DOHH2 (cell line): Measurements from ENCODE around the gene MORC1.

Experiments
- H3F3A ChIP-seq: fragments of 200-600 bp; sonication (generic), shearing (Covaris generic); 2 replicates; pipeline ENCODE4 v1.6.0; 2016; ENCODE audit warnings: antibody characterized with exemption, mild to moderate bottlenecking; ENCODE audit not compliant: control insufficient read depth, insufficient read depth
- H3K27ac ChIP-seq: fragments of 200-600 bp; sonication (generic); 2 replicates; pipeline ENCODE4 v1.5.1; 2014; ENCODE audit warnings: low read depth, mild to moderate bottlenecking, low read length, moderate library complexity
- H3K27me3 ChIP-seq: fragments of 200-600 bp; sonication (generic); 2 replicates; pipeline ENCODE4 v1.6.1; 2014; ENCODE audit warnings: mild to moderate bottlenecking, low read length, mixed read lengths; ENCODE audit not compliant: control insufficient read depth
- H3K36me3 ChIP-seq: fragments of 200-600 bp; sonication (generic); 2 replicates; pipeline ENCODE4 v1.6.1; 2014; ENCODE audit warnings: mild to moderate bottlenecking, low read length, moderate library complexity, mixed read lengths; ENCODE audit not compliant: control insufficient read depth
- H3K4me1 ChIP-seq: fragments of 200-600 bp; sonication (generic); 2 replicates; pipeline ENCODE4 v1.6.1; 2014; ENCODE audit warnings: mild to moderate bottlenecking, low read length, mixed read lengths; ENCODE audit not compliant: control insufficient read depth
- H3K4me2 ChIP-seq: fragments of 200-600 bp; sonication (generic); 2 replicates; pipeline ENCODE4 v1.6.0; 2014; ENCODE audit warnings: mild to moderate bottlenecking, low read length, moderate library complexity
- H3K4me3 ChIP-seq: fragments of 200-600 bp; sonication (generic); 2 replicates; pipeline ENCODE4 v1.5.1; 2014; ENCODE audit warnings: mild to moderate bottlenecking, low read length, mixed read lengths
- H3K79me2 ChIP-seq: fragments of 200-600 bp; sonication (generic); 2 replicates; pipeline ENCODE4 v1.6.1; 2014; ENCODE audit warnings: mild to moderate bottlenecking, low read length, mixed read lengths; ENCODE audit not compliant: control insufficient read depth
- H3K9me2 ChIP-seq: fragments of 200-600 bp; sonication (generic); replicated peaks from 2 replicates; pipeline ENCODE4 v1.6.1; 2014; ENCODE audit warnings: mild to moderate bottlenecking, low read length, mixed read lengths; ENCODE audit not compliant: control insufficient read depth
- H3K9me3 ChIP-seq: fragments of 200-600 bp; sonication (generic); 2 replicates; pipeline ENCODE4 v1.6.1; 2014; ENCODE audit warnings: antibody characterized with exemption, low read length, mixed read lengths; ENCODE audit not compliant: control insufficient read depth, insufficient read depth
- H4K20me1 ChIP-seq: fragments of 200-600 bp; sonication (generic); 2 replicates; pipeline ENCODE4 v1.6.0; 2014; ENCODE audit warnings: low read depth, mild to moderate bottlenecking, antibody characterized with exemption, low read length, moderate library complexity; ENCODE audit not compliant: control insufficient read depth, insufficient read depth
- EZH2phosphoT487 ChIP-seq: fragments of 200-600 bp; sonication (generic); IDR thresholded peaks from 2 replicates; pipeline ENCODE4 v1.6.1; 2017; ENCODE audit warnings: borderline replicate concordance, mild to moderate bottlenecking, antibody characterized with exemption, low read length, moderate library complexity, mixed read lengths
- TF ChIP-seq, protein P1 (sequence below): fragments of 200-600 bp; sonication (generic); IDR thresholded peaks from one replicate; pipeline ENCODE4 v1.5.1; 2014; ENCODE audit warnings: antibody characterized with exemption, mild to moderate bottlenecking, low read depth, low read length; ENCODE audit not compliant: poor library complexity, severe bottlenecking

The MORC1 gene

DNA sequence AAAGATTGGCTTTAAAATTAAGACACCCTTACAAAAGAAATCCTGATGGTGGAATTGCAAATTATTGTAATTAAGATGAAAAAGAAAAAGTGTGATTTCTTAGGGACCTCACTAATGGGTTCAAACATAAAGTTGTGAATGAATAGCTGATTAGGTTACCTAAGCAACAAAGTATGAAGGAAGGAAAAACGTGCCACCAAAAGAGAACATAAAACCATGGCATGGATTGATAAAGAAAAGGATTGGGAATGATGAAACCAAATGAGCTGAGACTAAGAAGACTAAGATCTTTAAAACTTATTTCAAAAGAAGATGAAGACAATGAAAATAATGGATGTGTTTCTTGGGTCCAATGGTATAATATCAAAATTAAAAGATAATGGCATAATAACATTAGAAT lies 132.1 kb downstream of the MORC1 start:
- Histone ChIP-seq H3K27ac (no peak overlapping the region), H3K79me2 (no peaks in the 10 kb centered on the region), H3F3A (no peaks in the 10 kb centered on the region), H3K9me2 (no peaks in the 10 kb centered on the region), H3K27me3 (no peaks in the 10 kb centered on the region), H3K4me1 (no peaks in the 10 kb centered on the region), H3K9me3 (no peaks in the 10 kb centered on the region), H3K36me3 (no peaks in the 10 kb centered on the region), H3K4me2 (no peak overlapping the region), H4K20me1 (no peaks in the 10 kb centered on the region), H3K4me3 (no peak overlapping the region)
- TF ChIP-seq, protein P1, sequence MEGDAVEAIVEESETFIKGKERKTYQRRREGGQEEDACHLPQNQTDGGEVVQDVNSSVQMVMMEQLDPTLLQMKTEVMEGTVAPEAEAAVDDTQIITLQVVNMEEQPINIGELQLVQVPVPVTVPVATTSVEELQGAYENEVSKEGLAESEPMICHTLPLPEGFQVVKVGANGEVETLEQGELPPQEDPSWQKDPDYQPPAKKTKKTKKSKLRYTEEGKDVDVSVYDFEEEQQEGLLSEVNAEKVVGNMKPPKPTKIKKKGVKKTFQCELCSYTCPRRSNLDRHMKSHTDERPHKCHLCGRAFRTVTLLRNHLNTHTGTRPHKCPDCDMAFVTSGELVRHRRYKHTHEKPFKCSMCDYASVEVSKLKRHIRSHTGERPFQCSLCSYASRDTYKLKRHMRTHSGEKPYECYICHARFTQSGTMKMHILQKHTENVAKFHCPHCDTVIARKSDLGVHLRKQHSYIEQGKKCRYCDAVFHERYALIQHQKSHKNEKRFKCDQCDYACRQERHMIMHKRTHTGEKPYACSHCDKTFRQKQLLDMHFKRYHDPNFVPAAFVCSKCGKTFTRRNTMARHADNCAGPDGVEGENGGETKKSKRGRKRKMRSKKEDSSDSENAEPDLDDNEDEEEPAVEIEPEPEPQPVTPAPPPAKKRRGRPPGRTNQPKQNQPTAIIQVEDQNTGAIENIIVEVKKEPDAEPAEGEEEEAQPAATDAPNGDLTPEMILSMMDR: no peak

DNA sequence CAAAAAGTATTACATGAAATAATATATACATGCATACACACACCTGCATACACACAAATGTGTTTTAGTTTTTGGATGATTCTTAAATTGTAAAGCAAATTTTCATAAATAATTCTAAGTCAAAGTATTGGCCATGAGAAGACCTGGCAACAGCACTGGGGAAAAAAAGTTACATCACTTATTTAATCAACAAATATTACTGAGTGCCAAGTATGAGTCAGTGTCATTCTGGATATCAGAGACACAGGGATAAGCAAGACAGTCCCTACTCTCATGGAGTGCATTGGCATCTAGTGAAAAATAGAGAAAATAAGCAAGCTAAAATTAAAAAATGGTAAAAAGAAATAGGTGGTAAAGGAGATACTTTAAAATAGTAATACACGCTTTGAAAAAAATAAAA lies 134.9 kb downstream of the MORC1 start:
- Histone ChIP-seq H3K4me1 (no peaks in the 10 kb centered on the region), H3F3A (no peaks in the 10 kb centered on the region), H3K4me3 (no peak overlapping the region), H3K27ac (no peak overlapping the region), H3K79me2 (no peaks in the 10 kb centered on the region), H3K9me2 (no peaks in the 10 kb centered on the region), H3K36me3 (no peaks in the 10 kb centered on the region), H3K9me3 (no peaks in the 10 kb centered on the region), H3K4me2 (no peak overlapping the region), H4K20me1 (no peaks in the 10 kb centered on the region), H3K27me3 (no peaks in the 10 kb centered on the region)
- no peak for TF ChIP-seq EZH2phosphoT487
- TF ChIP-seq, protein P1: no peak

DNA sequence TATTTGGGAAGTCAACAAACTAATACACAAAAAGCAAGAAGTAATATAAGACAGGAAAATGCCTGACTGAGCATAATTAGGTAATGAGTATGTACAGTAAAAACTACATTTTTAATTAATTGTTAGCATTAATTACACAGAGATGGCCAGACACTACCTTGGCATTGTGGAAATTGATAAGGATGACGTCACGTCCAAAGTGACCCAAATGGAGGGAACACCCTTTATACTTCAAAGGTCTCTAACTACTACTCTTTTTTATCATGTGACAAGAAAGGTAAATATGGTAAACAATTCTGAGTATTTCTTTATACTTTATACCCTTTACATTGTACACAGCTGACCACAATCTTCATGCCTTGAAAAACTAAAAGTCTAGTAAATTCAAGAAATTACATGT lies 141.9 kb downstream of the MORC1 start:
- TF ChIP-seq EZH2phosphoT487: no peak
- TF ChIP-seq, protein P1: no peak
- no peak overlapping the region for H3K4me2 ChIP-seq

DNA sequence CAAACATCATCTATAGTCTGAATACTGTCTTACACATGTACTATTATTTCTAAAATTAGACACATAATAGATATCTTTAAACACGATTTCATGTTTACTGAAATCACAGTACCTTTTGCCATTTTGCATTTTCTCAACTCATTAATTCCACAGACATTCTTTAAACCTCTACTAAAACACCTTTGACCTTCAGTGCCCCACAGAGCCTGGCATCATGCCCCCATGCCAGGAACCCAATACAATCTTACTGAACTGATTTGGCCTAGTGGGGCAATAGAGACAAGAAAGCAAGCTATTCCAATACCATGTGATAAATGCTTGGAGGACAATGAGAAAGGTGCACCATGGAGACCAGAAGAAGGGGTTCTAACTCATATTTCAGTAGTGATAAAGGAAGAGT lies 144.9 kb downstream of the MORC1 start:
- H3K4me2 ChIP-seq: no peak overlapping the region
- H3K4me1 ChIP-seq: no peaks in the 10 kb centered on the region
- no peaks in the 10 kb centered on the region for H3K36me3 ChIP-seq
- H3K9me2 ChIP-seq: no peaks in the 10 kb centered on the region
- H3F3A ChIP-seq: no peaks in the 10 kb centered on the region
- H3K27ac ChIP-seq: no peak overlapping the region
- H3K79me2 ChIP-seq: no peaks in the 10 kb centered on the region
- H3K9me3 ChIP-seq: no peaks in the 10 kb centered on the region
- no peaks in the 10 kb centered on the region for H3K27me3 ChIP-seq
- H4K20me1 ChIP-seq: no peaks in the 10 kb centered on the region
- no peak overlapping the region for H3K4me3 ChIP-seq
- TF ChIP-seq, protein P1: no peak
- no peak for TF ChIP-seq EZH2phosphoT487

More for the DNA sequence above, 141.9 kb downstream of the MORC1 start:
- no peaks in the 10 kb centered on the region for H3F3A ChIP-seq
- H3K9me2 ChIP-seq: no peaks in the 10 kb centered on the region
- H3K36me3 ChIP-seq: no peaks in the 10 kb centered on the region
- no peak overlapping the region for H3K27ac ChIP-seq
- H4K20me1 ChIP-seq: no peaks in the 10 kb centered on the region
- no peaks in the 10 kb centered on the region for H3K79me2 ChIP-seq
- no peaks in the 10 kb centered on the region for H3K27me3 ChIP-seq
- no peaks in the 10 kb centered on the region for H3K9me3 ChIP-seq
- H3K4me1 ChIP-seq: no peaks in the 10 kb centered on the region
- no peak overlapping the region for H3K4me3 ChIP-seq
